Measurements from ENCODE around the gene STK32B. TPM values are rescaled to one million over a fixed set of nuclear protein-coding genes. Genes with fewer than 3 reads are reported as not detected.

STK32B gene
- total and polyA plus RNA-seq, 2 of the 8 experiments (the other 6 are each of a cell fraction or from before 2014, with no cell fraction given): 2.3 to 2.5 TPM

DNA sequence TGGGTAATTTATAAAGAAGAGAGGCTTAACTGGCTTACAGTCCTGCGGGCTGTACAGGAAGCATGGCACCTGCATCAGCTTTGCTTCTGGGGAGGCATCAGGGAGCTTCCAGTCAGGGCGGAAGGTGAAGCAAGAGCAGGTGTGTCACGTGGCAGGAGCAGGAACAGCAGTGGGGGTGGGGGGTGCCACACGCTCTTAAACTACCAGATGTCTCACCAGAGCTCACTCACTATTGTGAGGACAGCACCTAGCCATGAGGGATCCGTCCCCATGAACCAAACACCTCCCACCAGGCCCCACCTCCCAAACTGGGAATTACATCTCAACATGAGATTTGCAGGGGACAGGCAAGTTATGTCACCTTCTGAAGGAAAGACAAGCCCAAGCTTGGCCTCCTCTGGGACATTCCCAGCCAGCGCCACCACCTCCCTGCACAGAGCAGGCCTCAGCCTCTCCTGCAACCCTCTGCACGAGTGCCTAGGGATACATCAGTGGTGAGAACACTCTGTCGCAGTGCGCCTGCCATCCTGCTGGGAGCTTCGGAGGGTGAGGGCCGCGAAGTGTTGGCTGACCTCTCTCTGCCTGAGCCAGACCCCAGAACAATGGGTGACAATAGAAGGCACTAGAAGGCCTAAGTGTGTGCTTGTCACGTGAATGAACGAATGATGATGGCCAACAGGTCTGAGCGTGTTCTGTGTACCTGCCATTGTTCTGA is 412.8 kb downstream of the STK32B start (continued):
- TF ChIP-seq RNF2 (IDR thresholded peaks at IDR 0.05; ENCODE audit: borderline replicate concordance, low read depth, low read length, missing control alignments, poor library complexity, severe bottlenecking): no peak
- no peak for TF ChIP-seq SAP30 (IDR thresholded peaks at IDR 0.05; ENCODE audit: insufficient read depth, insufficient replicate concordance, low read length)
- no peak for TF ChIP-seq JUND (IDR thresholded peaks at IDR 0.05; ENCODE audit: low read length)
- no peak for TF ChIP-seq NRF1 (IDR thresholded peaks at IDR 0.05; ENCODE audit: low read depth, low read length)
- TF ChIP-seq, protein P1, sequence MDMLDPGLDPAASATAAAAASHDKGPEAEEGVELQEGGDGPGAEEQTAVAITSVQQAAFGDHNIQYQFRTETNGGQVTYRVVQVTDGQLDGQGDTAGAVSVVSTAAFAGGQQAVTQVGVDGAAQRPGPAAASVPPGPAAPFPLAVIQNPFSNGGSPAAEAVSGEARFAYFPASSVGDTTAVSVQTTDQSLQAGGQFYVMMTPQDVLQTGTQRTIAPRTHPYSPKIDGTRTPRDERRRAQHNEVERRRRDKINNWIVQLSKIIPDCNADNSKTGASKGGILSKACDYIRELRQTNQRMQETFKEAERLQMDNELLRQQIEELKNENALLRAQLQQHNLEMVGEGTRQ (IDR thresholded peaks at IDR 0.05; ENCODE audit: low read length): no peak
- no peak for TF ChIP-seq ZNF274 (IDR thresholded peaks at IDR 0.05; ENCODE audit: borderline replicate concordance, extremely low read depth, low read length)
- no peak for TF ChIP-seq EP300 (IDR thresholded peaks at IDR 0.05; ENCODE audit: borderline replicate concordance in 1 of 2, low read depth in 2 of 2, low read length in 2 of 2)
- no peak for TF ChIP-seq SIRT6 (IDR thresholded peaks at IDR 0.05; ENCODE audit: low read length)

Measured in H1 (cell line).